Stimulated activated CD8-positive, alpha-beta memory T cell treated with anti-CD3 and anti-CD28 coated beads, Interleukin-4, amount 100 ng/mL, for 48 hours (primary cell): Measurements from ENCODE around the gene CYP2U1.
"Not testable (repeated sequence)": the region's sequence is repeated elsewhere in the genome, so short reads cannot be mapped to it uniquely, and the experiment has no call there.

Source experiments
- DNase-seq: peaks from one replicate; pipeline ENCODE4 v3.0.0-alpha.2; 2020

CYP2U1 gene

GRCh38 chr4:107930821-107931774, at the start of gene CYP2U1:
TSS of gene CYP2U1 (plus strand) at chr4:107931549. CDS start at chr4:107931644, 95 bp downstream.
- peak; percentile 81 for DNase-seq

GRCh38 chr4:107885865-107886264, 45.5 kb upstream of the CYP2U1 start:
- no peak for DNase-seq

GRCh38 chr4:107888237-107888636, 43.1 kb upstream of the CYP2U1 start:
- no peak for DNase-seq

DNA sequence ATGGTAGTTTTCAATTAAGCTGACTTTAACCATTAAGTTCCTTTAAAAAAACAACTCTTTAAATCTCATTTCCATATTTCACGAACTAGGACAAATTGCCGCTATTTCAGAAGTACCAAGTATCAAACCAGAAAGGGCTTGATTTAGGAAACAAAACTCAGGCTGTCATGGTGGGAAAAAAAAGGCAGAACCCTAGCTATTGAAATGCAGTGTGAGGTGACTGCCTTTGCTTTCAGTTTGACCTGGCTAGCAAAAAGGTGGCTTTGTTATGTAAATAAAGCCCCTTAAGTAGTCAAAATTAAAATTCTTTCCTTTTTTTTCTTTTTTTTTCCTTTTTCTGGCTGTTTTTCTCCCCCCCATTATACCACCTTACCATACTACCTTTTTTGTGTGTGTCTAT, 40.6 kb upstream of the CYP2U1 start:
- DNase-seq, result no peak

DNA sequence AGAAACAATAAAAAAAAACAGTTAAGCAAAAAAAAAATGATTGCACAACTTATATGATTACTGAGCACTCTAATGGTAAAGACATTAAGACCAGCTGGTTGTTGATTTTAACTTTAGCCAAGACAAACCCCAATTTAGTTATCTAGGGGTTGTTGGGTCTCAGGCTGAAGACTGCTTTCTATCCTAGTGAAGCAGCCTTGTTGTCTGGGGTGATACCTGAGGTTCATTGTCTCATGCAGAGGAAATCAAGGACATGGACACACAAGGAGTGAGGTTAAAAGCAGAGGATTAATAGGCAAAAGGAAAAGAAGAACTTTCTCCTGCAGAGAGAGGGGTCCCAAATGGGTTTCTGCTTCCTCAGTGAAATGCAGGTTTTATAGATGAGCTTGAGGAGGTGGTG, 40.0 kb upstream of the CYP2U1 start:
- no peak for DNase-seq

GRCh38 chr4:107893171-107894137, 37.9 kb upstream of the CYP2U1 start:
- no peak for DNase-seq

DNA sequence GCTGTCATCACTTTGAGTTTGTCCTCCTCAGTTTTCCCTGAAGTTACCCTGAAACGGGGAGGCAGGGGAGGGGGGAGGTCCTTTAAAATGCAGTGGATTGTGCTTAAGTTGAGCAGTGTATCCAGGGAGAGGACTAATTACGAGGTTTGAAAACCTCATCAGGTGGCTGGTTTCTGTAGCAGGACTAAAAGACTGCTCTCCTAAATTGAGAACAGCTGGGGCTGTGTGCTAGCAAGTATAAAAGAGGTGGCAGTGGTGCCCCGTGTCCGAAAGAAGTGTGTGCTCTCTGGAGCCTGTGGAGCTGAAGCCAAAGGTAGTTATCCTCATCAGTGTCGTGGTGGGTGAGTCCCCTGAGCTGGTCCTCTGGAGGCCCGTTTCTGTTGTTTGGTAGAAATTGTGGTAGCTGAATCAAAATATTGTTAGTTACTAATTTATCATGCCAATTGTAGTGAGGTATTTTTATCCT, 37.2 kb upstream of the CYP2U1 start:
- no peak for DNase-seq

- no peak for DNase-seq
Observed at GRCh38 chr4:107896158-107896645, 35.1 kb upstream of the CYP2U1 start.

GRCh38 chr4:107896646-107897045, 34.7 kb upstream of the CYP2U1 start:
- DNase-seq, result no peak

GRCh38 chr4:107897823-107898222, 33.5 kb upstream of the CYP2U1 start:
- no peak for DNase-seq

DNA sequence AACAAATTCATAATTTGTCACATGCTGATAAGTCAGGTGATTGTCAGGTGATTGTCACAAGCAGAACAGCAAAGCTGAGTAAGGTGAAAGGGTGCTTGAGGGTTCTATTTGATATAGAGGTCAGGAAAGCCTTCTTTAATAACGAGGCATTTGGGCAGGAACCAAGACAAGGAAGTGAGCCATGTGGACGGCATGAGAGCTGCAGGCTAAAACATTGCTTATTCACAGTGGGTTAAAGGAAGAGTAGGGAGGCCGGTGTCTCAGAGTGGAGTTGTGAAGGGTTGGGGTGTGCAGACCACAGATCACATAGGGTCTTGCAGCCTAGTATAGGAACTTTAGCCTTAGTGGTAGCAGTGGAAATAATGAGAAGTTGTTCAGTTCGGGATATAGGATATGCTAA, 31.3 kb upstream of the CYP2U1 start:
- DNase-seq, result no peak

DNA sequence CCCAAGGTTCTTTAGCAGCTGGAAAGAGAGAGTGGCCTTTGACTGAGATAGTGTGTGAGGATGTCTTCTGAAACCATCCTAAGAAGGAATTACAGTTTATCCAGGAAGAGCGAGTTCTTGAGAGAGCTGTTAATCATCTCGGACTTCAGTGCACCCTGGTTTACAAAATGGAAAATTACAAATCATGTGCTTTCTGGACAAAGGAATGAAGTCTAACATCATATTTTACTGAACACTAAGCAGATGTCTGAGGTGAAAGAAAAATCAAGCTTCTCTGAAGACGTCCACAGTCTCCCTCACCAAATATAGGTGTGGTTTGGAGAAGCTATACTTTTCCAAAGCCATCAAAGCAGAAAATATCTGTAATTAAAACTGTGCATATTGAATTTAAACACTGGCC, 30.8 kb upstream of the CYP2U1 start:
- DNase-seq, result no peak

- DNase-seq, result no peak
Observed at GRCh38 chr4:107901213-107901934, 30.0 kb upstream of the CYP2U1 start.

GRCh38 chr4:107902715-107903114, 28.6 kb upstream of the CYP2U1 start:
- DNase-seq, result no peak

DNA sequence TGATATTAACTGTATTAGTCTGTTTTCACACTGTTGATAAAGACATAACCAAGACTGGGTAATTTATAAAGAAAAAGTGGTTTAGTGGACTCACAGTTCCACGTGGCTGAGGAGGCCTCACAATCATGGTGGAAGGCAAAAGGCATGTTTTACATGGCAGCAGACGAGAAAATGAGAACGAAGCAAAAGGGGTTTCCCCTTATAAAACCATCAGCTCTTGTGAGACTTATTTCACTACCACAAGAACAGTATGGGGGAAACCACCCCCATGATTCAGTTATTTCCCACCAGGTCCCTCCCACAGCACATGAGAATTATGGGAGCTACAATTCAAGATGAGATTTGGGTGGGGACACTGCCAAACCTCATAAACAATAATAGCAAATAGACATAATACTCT, 26.3 kb upstream of the CYP2U1 start:
- not testable (repeated sequence) for DNase-seq

GRCh38 chr4:107906458-107907100, 24.8 kb upstream of the CYP2U1 start:
- DNase-seq, result no peak

DNA sequence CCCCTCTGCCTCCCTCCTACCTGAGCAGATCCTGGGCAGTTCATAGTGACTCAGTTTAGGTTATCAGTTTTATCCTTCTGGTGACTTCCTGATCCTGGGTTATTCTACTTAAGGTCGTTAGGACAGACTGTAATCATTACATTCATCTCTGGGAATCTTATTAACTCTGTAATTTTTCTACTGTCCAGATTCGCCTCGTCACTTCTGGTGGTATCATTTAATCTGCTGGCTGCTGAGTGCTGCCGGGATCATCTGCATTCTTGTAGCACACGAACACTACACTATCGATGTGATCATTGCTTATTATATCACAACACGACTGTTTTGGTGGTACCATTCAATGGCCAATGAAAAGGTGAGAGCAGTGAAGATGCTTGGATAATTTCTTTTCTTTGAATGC, 23.0 kb upstream of the CYP2U1 start:
- no peak for DNase-seq

- no peak for DNase-seq
Observed at GRCh38 chr4:107913283-107913899, 18.0 kb upstream of the CYP2U1 start.

DNA sequence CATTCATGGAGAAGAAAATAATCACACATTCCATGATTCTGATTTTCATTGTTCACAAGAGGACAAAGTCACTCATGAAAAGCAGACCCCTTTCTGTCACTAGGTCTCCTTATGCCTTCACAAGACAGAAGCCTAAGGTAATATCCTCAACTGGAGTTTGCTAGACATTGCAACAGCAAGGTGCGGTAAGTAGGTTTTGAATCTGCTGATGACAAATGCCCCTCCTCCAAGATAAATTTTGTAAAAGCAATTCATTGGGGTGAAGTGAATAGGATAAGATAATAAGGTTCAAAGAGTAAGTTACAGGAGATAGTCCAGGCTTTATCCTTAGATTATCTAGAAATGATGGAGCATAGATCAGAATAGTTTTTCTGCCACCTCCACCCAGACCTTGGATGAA, 16.1 kb upstream of the CYP2U1 start:
- no peak for DNase-seq

GRCh38 chr4:107916623-107917022, 14.7 kb upstream of the CYP2U1 start:
- DNase-seq, result no peak

DNA sequence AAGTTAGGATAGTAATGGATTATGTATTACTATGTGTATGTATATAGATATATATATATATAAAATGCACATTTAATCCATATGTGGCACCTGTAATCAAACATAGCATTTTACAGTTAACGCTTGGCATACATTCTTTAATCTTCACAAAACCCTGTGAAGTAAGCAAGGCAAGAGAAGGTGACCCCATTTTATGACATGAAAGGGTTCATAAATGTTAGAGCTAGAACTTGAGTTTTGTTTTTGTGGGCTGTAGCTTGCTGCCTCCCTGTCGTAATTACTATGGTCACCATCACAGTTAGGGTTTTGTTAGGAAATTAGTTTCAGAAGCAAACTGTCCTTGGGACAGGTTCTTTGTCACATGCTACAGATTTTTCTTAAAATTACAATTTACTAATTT, 13.8 kb upstream of the CYP2U1 start:
- DNase-seq, result no peak
